ENCODE data around the gene IRF2BP2.

GRCh38 chr1:234639961-234640360 lies 30.0 kb upstream of the IRF2BP2 start:
- TF ChIP-seq, protein P1, sequence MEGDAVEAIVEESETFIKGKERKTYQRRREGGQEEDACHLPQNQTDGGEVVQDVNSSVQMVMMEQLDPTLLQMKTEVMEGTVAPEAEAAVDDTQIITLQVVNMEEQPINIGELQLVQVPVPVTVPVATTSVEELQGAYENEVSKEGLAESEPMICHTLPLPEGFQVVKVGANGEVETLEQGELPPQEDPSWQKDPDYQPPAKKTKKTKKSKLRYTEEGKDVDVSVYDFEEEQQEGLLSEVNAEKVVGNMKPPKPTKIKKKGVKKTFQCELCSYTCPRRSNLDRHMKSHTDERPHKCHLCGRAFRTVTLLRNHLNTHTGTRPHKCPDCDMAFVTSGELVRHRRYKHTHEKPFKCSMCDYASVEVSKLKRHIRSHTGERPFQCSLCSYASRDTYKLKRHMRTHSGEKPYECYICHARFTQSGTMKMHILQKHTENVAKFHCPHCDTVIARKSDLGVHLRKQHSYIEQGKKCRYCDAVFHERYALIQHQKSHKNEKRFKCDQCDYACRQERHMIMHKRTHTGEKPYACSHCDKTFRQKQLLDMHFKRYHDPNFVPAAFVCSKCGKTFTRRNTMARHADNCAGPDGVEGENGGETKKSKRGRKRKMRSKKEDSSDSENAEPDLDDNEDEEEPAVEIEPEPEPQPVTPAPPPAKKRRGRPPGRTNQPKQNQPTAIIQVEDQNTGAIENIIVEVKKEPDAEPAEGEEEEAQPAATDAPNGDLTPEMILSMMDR (IDR thresholded peaks at IDR 0.05): no peak
- TF ChIP-seq POLR2A (IDR thresholded peaks at IDR 0.05): no peak
